Heart left ventricle (tissue), 16 donors: ENCODE measurements around the gene FBXW2. TPM values are rescaled to one million over a fixed set of nuclear protein-coding genes. Genes with fewer than 3 reads are reported as not detected.
"Not testable (repeated sequence)": the region's sequence is repeated elsewhere in the genome, so short reads cannot be mapped to it uniquely, and the experiment has no call there.

Experiments used
- ATAC-seq, 4 donors: fragments of 200-7000 bp; cut with Tn5 transposase; one replicate each; pipeline ENCODE4 v1.9.1; 2020 to 2022; ENCODE audit warnings: moderate library complexity in 4 of 4, mild to moderate bottlenecking in 3 of 4, moderate number of reproducible peaks in 1 of 4
- DNase-seq, 5 donors: peaks; one replicate each; pipeline ENCODE4 v3.0.0-alpha.2; 2020
- H3K27ac ChIP-seq, 12 donors: fragments of 200-600 bp; sonication (generic) in 4 of 12; one replicate each; pipeline versions ENCODE4 v1.5.0 to v1.8.0; 2016 to 2022; ENCODE audit warnings: mild to moderate bottlenecking in 2 of 12
- H3K27me3 ChIP-seq, 9 donors: fragments of 200-600 bp; sonication (generic) in 2 of 9; one replicate each; pipeline versions ENCODE4 v1.5.1 to v1.8.0; 2016 to 2022; ENCODE audit warnings: mild to moderate bottlenecking in 3 of 9
- H3K36me3 ChIP-seq, 9 donors: fragments of 200-600 bp; sonication (generic) in 2 of 9; one replicate each; pipeline versions ENCODE4 v1.5.0 to v1.8.0; 2018 to 2022; ENCODE audit warnings: mild to moderate bottlenecking in 2 of 9
- H3K4me1 ChIP-seq, 12 donors: fragments of 200-600 bp; sonication (generic) in 4 of 12; one replicate each; pipeline versions ENCODE4 v1.5.0 to v1.8.0; 2016 to 2022; ENCODE audit warnings: mild to moderate bottlenecking in 3 of 12
- H3K4me3 ChIP-seq, 12 donors: fragments of 200-600 bp; sonication (generic) in 4 of 12; one replicate each; pipeline versions ENCODE4 v1.5.0 to v1.8.0; 2017 to 2022; ENCODE audit warnings: mild to moderate bottlenecking in 9 of 12, moderate library complexity in 4 of 12
- H3K9me3 ChIP-seq, 12 donors: fragments of 200-600 bp; sonication (generic) in 4 of 12; one replicate each; pipeline versions ENCODE4 v1.5.0 to v1.8.0; 2016 to 2022; ENCODE audit warnings: mild to moderate bottlenecking in 1 of 12
- CTCF ChIP-seq, 12 donors: fragments of 200-600 bp; sonication (generic) in 4 of 12; IDR thresholded peaks; one replicate each; pipeline versions ENCODE4 v1.5.0 to v1.8.0; 2018 to 2022; ENCODE audit warnings: antibody characterized with exemption in 12 of 12, mild to moderate bottlenecking in 5 of 12
- POLR2A ChIP-seq, 2 donors: fragments of 450-650 bp; IDR thresholded peaks; one replicate each; pipeline ENCODE4 v1.6.1; 2017; ENCODE audit warnings: antibody characterized with exemption in 2 of 2, mild to moderate bottlenecking in 2 of 2, moderate library complexity in 2 of 2
- WGBS, 4 donors: extraction: QIAGEN DNeasy Blood & Tissue Kit in 2 of 4; methylation state at CpG; one replicate each; pipeline versions ENCODE4 v1.1.5 to v1.1.7; 2013 to 2018; 5-methylcytosine and 5-hydroxymethylcytosine counted together
- intact Hi-C, 10 donors: fragments of 100-400 bp; cut with DNase I; formaldehyde crosslinking; loops; one replicate each; pipeline versions ENCODE4 v1.11.1 to v1.14.2; 2022
- polyA plus RNA-seq, 2 donors: library from polyadenylated mRNA; stranded (reverse); fragments of 200-250 nt; gene quantifications; one replicate each; pipeline ENCODE4 v1.2.3, GENCODE V29; 2013
- total RNA-seq, 9 donors: library from RNA; depleted of rRNA in 2 of 9; stranded (reverse); fragments of >200 nt in 2 of 9; fragmentation: NEBNext Ultra II Directional in 3 of 9; extraction: Animal tissue kit (Norgen Biotek cat#: 25700) in 3 of 9; gene quantifications; one replicate each; pipeline versions ENCODE4 v1.1.0 to v1.2.4, GENCODE V29; 2016 to 2023
- donor health status: ischemic (EF 13 %, LVEDD 7.1; RV severe dilation, severe dysfunction).
- donor health status: healthy with polysubstance abuse.
- donor health status: DM: no; HTN: yes; CAD: no.
- donor health status: DM: no; HTN: no; CAD: no.
- donor health status: ischemic (EF 25% LVEDD 6.9; RV normal size, moderate dysfunction).
- donor health status: ischemic (EF 25% LVEDD 5.7; RV mildly dilated, moderate dysfunction).
- donor health status: healthy.
- donor health status: DM: yes; HTN: yes; CAD: no.
- donor health status: ischemic (EF 35%, LVEDD 5.7; RV mildly dilated, moderate dysfunction).
- donor health status: nonischemic (EF 11% LVEDD 7.7; RV severe dilation, severe dysfunction).
- donor health status: DM: yes; HTN: yes; CAD: no.
- donor health status: PGD.
- donor health status: ischemic (EF 29% LVEDD 5.4; RV normal size, mild dysfunction).
- donor health status: nonischemic (EF 23%, LVEDD 6.1; RV moderate dilation, normal function).

FBXW2 gene
- total and polyA plus RNA-seq, 11 donors: 7.9 to 58.7 (median 41.0) TPM

- peaks cover 0 to 52% (median 42%) of the 10 kb centered on the region in 9 donors for H3K36me3 ChIP-seq
- WGBS, 4 donors: 87 to 97% (median 96%) methylated on average over 4 of the region's 4 CpGs
These were observed 21.9 kb upstream of the FBXW2 start for GRCh38 chr9:120815075-120815474.

GRCh38 chr9:120808931-120809330 lies 15.7 kb upstream of the FBXW2 start:
- no peak for TF ChIP-seq CTCF (IDR thresholded peaks at IDR 0.05)
- TF ChIP-seq POLR2A (IDR thresholded peaks at IDR 0.05): no peak
- Histone ChIP-seq H3K36me3 (no peaks in the 10 kb centered on the region), H3K4me1 (no peaks in the 10 kb centered on the region), H3K4me3 (no peak overlapping the region), H3K27me3 (no peaks in the 10 kb centered on the region), H3K9me3 (peaks cover 0 to 73% (median 30%) of the 10 kb centered on the region in 12 donors), H3K27ac (no peak overlapping the region)
- DNase-seq: no peak
- intact Hi-C loops: no loop called here
- ATAC-seq: no peak

More at GRCh38 chr9:120815075-120815474, 21.9 kb upstream of the FBXW2 start:
- intact Hi-C loops: no loop called here
- no peak overlapping the region for H3K27ac ChIP-seq
- H3K4me1 ChIP-seq: no peaks in the 10 kb centered on the region
- no peak overlapping the region for H3K4me3 ChIP-seq
- no peak for ATAC-seq
- no peaks in the 10 kb centered on the region for H3K27me3 ChIP-seq
- no peak for TF ChIP-seq POLR2A (IDR thresholded peaks at IDR 0.05)
- TF ChIP-seq CTCF (IDR thresholded peaks at IDR 0.05): no peak
- peaks cover 0 to 16% (median 0%) of the 10 kb centered on the region in 12 donors for H3K9me3 ChIP-seq
- no peak for DNase-seq

- no peaks in the 10 kb centered on the region for H3K4me1 ChIP-seq
- intact Hi-C loops: no loop called here
- peaks cover 0 to 73% (median 30%) of the 10 kb centered on the region in 12 donors for H3K9me3 ChIP-seq
- no peak overlapping the region for H3K27ac ChIP-seq
- TF ChIP-seq POLR2A (IDR thresholded peaks at IDR 0.05): no peak
- no peak for TF ChIP-seq CTCF (IDR thresholded peaks at IDR 0.05)
- H3K4me3 ChIP-seq: no peak overlapping the region
- DNase-seq: no peak
- no peaks in the 10 kb centered on the region for H3K27me3 ChIP-seq
- H3K36me3 ChIP-seq: no peaks in the 10 kb centered on the region
- no peak for ATAC-seq
These were observed 14.6 kb upstream of the FBXW2 start for GRCh38 chr9:120807607-120808379.

- DNase-seq, intact Hi-C loops, H3K27me3 ChIP-seq, H3K4me1 ChIP-seq, ATAC-seq, H3K4me3 ChIP-seq, H3K27ac ChIP-seq, H3K36me3 ChIP-seq: not testable (repeated sequence)
- peaks cover 0 to 57% (median 26%) of the 10 kb centered on the region in 12 donors for H3K9me3 ChIP-seq
- WGBS, 4 donors: 43 to 78% (median 75%) methylated on average over 3 of the region's 3 CpGs
These were observed 11.7 kb upstream of the FBXW2 start for GRCh38 chr9:120804784-120805363.
